ENCODE measurements around the gene FAM13A.

The FAM13A gene

DNA sequence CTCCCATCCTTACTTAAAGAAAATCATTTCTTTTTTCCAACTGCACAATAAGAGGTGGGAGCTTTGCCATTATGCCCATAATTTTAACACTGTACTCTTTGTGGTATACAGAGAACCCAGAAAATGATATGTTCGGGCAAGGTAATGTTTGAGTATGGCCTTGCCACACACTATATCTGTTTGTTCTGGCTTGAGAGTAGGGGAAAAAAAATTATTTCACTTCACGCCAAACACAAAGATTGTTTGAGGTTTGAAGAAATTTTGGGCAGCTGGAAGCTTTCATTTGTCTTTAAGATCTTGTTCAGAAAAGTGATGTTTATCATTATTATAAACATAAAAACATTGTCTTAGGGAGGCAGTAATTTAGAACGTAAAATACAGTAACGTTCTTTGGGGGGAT is 244.0 kb downstream of the FAM13A start:
- TF ChIP-seq, protein P1, sequence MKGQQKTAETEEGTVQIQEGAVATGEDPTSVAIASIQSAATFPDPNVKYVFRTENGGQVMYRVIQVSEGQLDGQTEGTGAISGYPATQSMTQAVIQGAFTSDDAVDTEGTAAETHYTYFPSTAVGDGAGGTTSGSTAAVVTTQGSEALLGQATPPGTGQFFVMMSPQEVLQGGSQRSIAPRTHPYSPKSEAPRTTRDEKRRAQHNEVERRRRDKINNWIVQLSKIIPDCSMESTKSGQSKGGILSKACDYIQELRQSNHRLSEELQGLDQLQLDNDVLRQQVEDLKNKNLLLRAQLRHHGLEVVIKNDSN (IDR thresholded peaks at IDR 0.05), result no peak
- TF ChIP-seq, protein P2, sequence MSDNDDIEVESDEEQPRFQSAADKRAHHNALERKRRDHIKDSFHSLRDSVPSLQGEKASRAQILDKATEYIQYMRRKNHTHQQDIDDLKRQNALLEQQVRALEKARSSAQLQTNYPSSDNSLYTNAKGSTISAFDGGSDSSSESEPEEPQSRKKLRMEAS (IDR thresholded peaks at IDR 0.05), result no peak
- TF ChIP-seq CREB1 (IDR thresholded peaks at IDR 0.05; ENCODE audit: low read depth) (no peak), EGR1 (IDR thresholded peaks at IDR 0.05) (no peak), RAD21 (IDR thresholded peaks at IDR 0.05; ENCODE audit: low read depth) (no peak), FOXM1 (IDR thresholded peaks at IDR 0.05; ENCODE audit: borderline replicate concordance, low read depth) (no peak), EP300 (IDR thresholded peaks at IDR 0.05; ENCODE audit: borderline replicate concordance) (no peak), TCF12 (IDR thresholded peaks at IDR 0.05; ENCODE audit: low read depth) (no peak), ZBTB7A (IDR thresholded peaks at IDR 0.05; ENCODE audit: low read depth) (no peak), NFIC (IDR thresholded peaks at IDR 0.05) (no peak), CEBPB (IDR thresholded peaks at IDR 0.05) (no peak), TEAD4 (IDR thresholded peaks at IDR 0.05) (no peak), YY1 (IDR thresholded peaks at IDR 0.05; ENCODE audit: low read depth) (no peak), TAF1 (IDR thresholded peaks at IDR 0.05; ENCODE audit: low read depth) (no peak)
- TF ChIP-seq, protein P3, sequence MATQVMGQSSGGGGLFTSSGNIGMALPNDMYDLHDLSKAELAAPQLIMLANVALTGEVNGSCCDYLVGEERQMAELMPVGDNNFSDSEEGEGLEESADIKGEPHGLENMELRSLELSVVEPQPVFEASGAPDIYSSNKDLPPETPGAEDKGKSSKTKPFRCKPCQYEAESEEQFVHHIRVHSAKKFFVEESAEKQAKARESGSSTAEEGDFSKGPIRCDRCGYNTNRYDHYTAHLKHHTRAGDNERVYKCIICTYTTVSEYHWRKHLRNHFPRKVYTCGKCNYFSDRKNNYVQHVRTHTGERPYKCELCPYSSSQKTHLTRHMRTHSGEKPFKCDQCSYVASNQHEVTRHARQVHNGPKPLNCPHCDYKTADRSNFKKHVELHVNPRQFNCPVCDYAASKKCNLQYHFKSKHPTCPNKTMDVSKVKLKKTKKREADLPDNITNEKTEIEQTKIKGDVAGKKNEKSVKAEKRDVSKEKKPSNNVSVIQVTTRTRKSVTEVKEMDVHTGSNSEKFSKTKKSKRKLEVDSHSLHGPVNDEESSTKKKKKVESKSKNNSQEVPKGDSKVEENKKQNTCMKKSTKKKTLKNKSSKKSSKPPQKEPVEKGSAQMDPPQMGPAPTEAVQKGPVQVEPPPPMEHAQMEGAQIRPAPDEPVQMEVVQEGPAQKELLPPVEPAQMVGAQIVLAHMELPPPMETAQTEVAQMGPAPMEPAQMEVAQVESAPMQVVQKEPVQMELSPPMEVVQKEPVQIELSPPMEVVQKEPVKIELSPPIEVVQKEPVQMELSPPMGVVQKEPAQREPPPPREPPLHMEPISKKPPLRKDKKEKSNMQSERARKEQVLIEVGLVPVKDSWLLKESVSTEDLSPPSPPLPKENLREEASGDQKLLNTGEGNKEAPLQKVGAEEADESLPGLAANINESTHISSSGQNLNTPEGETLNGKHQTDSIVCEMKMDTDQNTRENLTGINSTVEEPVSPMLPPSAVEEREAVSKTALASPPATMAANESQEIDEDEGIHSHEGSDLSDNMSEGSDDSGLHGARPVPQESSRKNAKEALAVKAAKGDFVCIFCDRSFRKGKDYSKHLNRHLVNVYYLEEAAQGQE (IDR thresholded peaks at IDR 0.05; ENCODE audit: low read depth), result no peak

DNA sequence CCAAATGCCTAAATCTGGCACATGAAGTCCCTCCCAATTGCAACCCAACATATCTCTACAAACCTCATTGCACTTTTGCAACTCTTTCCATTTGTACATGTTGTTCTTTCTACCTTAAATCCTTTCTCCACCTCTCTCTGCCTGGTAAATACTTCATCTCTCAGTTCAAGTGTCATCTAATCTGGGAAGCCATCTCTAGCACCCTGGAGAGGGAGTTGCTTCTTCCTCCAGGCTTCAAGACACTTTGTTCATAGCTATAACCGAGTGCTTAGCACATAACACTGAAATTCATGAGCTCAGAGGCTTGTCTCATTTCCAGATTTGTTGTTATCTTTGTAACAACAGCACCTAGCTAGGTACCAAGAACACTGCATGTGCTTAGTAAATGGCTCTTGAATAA is 244.6 kb downstream of the FAM13A start:
- TF ChIP-seq TCF12 (IDR thresholded peaks at IDR 0.05; ENCODE audit: low read depth), result no peak
- no peak for TF ChIP-seq YY1 (IDR thresholded peaks at IDR 0.05; ENCODE audit: low read depth)
- TF ChIP-seq EP300 (IDR thresholded peaks at IDR 0.05; ENCODE audit: borderline replicate concordance), result no peak
- no peak for TF ChIP-seq ZBTB7A (IDR thresholded peaks at IDR 0.05; ENCODE audit: low read depth)
- no peak for TF ChIP-seq RAD21 (IDR thresholded peaks at IDR 0.05; ENCODE audit: low read depth)
- no peak for TF ChIP-seq CREB1 (IDR thresholded peaks at IDR 0.05; ENCODE audit: low read depth)
- no peak for TF ChIP-seq EGR1 (IDR thresholded peaks at IDR 0.05)
- no peak for TF ChIP-seq TEAD4 (IDR thresholded peaks at IDR 0.05)
- TF ChIP-seq NFIC (IDR thresholded peaks at IDR 0.05), result no peak
- TF ChIP-seq TAF1 (IDR thresholded peaks at IDR 0.05; ENCODE audit: low read depth), result no peak
- TF ChIP-seq, protein P3 (IDR thresholded peaks at IDR 0.05; ENCODE audit: low read depth), result no peak; the same call in 1 of the 2 replicates

DNA sequence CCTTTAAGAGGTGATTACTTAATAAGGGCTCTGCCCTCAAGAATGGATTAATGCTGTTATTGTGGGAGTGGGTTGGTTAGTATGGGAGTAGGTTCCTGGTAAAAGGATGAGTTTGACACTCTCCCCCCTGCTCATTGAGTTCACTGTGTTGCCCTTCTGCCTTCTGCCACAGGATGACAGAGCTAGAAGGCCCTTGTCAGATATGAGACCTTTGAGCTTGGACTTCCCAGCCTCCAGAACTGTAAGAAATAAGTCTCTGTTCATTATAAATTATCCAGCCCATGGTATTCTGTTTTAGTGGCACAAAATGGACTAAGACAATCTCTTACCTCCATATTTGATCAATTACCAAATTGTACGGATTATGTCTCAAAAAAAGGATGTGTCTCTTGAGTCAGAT is 245.1 kb downstream of the FAM13A start:
- no peak for TF ChIP-seq NFIC (IDR thresholded peaks at IDR 0.05)
- no peak for TF ChIP-seq TCF12 (IDR thresholded peaks at IDR 0.05; ENCODE audit: low read depth)
- TF ChIP-seq EGR1 (IDR thresholded peaks at IDR 0.05), result no peak
- no peak for TF ChIP-seq ZBTB7A (IDR thresholded peaks at IDR 0.05; ENCODE audit: low read depth)
- no peak for TF ChIP-seq EP300 (IDR thresholded peaks at IDR 0.05; ENCODE audit: borderline replicate concordance)
- TF ChIP-seq TAF1 (IDR thresholded peaks at IDR 0.05; ENCODE audit: low read depth), result no peak
- TF ChIP-seq YY1 (IDR thresholded peaks at IDR 0.05; ENCODE audit: low read depth), result no peak
- TF ChIP-seq CEBPB (IDR thresholded peaks at IDR 0.05), result no peak
- TF ChIP-seq CREB1 (IDR thresholded peaks at IDR 0.05; ENCODE audit: low read depth), result no peak
- TF ChIP-seq, protein P2 (IDR thresholded peaks at IDR 0.05), result no peak
- TF ChIP-seq, protein P3 (IDR thresholded peaks at IDR 0.05; ENCODE audit: low read depth), result no peak
- no peak for TF ChIP-seq TEAD4 (IDR thresholded peaks at IDR 0.05)
- TF ChIP-seq, protein P1 (IDR thresholded peaks at IDR 0.05), result no peak

DNA sequence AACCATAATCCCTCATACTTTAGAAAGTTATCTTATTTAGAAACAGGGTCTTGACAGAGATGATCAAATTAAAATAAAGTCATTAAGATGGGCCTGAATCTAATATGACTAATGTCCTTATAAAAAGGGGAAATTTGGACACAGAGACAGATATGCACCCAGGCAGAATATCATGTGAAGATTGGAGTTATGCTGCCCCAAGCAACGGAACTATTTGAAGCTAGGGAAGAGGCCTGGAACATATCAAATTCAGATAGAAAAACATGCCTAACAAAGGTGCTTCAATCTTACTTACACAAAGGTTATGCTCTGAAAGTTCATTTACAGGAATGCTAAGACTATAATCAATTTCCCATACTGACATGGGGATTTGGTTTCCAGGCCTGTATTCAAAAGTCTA is 246.7 kb downstream of the FAM13A start:
- TF ChIP-seq NFIC (IDR thresholded peaks at IDR 0.05) (no peak), TEAD4 (IDR thresholded peaks at IDR 0.05) (no peak), TCF12 (IDR thresholded peaks at IDR 0.05; ENCODE audit: low read depth) (no peak), TAF1 (IDR thresholded peaks at IDR 0.05; ENCODE audit: low read depth) (no peak), FOXM1 (IDR thresholded peaks at IDR 0.05; ENCODE audit: borderline replicate concordance, low read depth) (no peak), EP300 (IDR thresholded peaks at IDR 0.05; ENCODE audit: borderline replicate concordance) (no peak), CEBPB (IDR thresholded peaks at IDR 0.05) (no peak)
- TF ChIP-seq, protein P2 (IDR thresholded peaks at IDR 0.05), result no peak
- TF ChIP-seq, protein P1 (IDR thresholded peaks at IDR 0.05), result no peak
